CD1c-positive myeloid dendritic cell (primary cell): ENCODE data around the gene PPP1R15A.
"Not testable (repeated sequence)": the region's sequence is repeated elsewhere in the genome, so short reads cannot be mapped to it uniquely, and the experiment has no call there.

Experiments
- DNase-seq: peaks from one replicate; pipeline ENCODE4 v3.0.0-alpha.2; 2016; ENCODE audit errors: extremely low spot score

Gene PPP1R15A

GRCh38 chr19:48859711-48860572 lies 12.3 kb upstream of the PPP1R15A start:
- peak; percentile 64 for DNase-seq

DNA sequence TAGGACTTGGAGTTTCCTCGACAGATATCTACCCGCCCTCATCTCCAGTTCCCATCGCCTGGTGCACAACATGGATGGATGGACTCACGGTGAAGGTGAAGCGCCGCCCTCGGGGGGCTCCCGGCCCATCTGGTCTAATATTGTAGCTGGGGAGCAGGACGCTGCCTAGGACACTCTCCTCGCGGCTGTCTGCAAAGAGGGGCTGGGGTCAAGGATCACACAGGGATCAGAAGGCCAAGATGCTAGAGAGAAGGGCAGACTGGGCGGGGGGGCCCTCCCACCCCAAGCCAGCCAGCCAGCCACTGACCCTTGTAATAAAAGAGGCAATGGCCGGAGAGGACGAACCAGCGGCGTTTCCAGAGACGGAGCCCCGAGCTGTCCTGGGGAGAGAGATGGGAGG lies 10.9 kb upstream of the PPP1R15A start:
- no peak for DNase-seq

- no peak for DNase-seq
These were observed 9.4 kb upstream of the PPP1R15A start for GRCh38 chr19:48862827-48863226.

- DNase-seq = no peak
These were observed 5.5 kb upstream of the PPP1R15A start for GRCh38 chr19:48866692-48867091.

DNA sequence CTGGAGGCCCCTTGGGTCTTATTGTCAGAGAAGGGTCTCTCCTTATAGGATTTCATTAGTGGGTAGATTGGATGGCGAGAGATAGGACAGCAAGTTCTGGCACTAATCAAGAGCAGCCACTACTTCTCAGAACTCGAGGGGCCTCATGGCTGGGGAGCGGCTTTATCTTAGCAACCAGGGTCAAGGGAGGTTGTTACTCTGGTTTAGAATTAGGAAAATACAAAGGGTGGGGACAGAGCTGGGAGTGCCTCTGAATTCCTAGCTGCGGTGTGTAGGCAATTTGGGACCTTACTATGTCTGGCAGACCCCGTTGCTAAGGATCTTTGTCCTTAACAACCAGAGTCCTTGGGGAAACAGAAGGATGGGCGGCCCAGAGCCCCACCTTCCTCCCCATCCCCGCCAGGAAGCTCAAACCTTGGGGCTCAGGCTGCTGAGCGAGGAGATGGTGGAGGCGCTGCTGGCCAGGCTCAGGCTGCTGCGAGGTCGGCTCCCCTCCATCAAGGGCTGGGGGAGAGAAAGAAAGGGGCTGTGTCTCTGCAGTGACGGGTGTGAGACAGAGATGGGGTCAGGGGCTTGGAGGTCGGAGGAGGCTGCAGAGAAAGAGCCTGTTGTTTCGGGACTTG lies 5.0 kb upstream of the PPP1R15A start:
- DNase-seq = no peak

DNA sequence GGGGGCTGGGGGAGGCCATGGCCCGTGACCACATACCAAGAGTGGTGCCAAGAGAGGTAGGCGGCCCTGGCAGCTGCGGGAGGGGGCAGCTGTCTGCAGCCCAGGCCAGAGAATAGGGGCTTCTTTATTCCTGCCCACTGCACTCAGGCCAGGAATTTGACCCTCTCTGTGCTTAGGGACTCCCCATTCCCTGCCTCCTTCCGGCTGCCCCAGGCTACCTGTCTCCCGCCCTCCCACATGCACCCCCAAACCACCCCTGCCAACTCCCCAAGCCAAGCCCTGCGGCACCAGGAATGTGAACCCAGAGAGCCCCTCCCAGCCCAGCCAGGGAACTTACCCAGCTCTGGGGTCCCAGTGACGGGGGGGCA lies 4.5 kb upstream of the PPP1R15A start:
- no peak for DNase-seq

DNA sequence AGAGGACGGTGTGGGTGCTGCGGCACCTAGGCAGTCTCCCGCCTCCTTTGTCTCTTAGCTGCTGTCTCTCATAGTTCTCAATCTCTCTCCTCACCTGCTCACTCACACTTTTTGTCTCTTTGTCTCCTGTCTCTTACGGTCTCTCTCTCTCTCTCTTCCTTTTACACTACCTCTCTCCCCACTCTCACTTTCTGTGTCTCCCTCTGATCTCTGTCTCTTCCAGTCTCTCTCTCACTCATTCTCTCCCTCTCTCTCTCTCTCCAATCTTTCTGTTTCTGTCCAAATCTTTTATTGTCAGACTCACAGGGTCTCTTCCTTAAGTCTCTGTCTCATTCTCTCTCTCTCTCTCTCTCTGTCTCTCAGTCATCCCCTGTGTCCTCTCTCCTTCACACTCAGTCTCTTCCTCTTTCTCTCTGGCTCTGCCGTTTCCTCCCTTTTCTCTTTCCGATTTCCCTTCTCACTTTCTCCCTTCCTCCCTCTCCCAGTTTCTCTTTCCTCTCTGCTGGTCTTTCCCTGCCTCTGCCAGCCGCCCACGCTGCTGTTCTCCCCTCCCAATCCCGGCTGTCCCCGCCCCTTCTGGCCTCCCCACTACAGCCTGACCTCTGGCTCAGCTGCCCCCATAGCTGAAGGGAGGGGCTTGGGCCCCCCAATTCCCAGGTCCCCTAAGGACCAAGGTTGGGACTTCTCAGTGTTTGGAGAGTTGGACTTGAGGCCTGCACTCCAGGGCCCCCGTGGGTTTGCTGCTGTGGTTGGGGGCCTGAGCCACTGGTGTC lies 3.9 kb upstream of the PPP1R15A start, which contains the start of gene PLEKHA4:
Gene PLEKHA4, minus strand, starts transcription at position 504 of the 773 bp plus-strand sequence. CDS start 997 bp downstream, outside the sequence.
- no peak for DNase-seq

GRCh38 chr19:48870048-48870447 lies 2.2 kb upstream of the PPP1R15A start:
- DNase-seq = peak; percentile 23

DNA sequence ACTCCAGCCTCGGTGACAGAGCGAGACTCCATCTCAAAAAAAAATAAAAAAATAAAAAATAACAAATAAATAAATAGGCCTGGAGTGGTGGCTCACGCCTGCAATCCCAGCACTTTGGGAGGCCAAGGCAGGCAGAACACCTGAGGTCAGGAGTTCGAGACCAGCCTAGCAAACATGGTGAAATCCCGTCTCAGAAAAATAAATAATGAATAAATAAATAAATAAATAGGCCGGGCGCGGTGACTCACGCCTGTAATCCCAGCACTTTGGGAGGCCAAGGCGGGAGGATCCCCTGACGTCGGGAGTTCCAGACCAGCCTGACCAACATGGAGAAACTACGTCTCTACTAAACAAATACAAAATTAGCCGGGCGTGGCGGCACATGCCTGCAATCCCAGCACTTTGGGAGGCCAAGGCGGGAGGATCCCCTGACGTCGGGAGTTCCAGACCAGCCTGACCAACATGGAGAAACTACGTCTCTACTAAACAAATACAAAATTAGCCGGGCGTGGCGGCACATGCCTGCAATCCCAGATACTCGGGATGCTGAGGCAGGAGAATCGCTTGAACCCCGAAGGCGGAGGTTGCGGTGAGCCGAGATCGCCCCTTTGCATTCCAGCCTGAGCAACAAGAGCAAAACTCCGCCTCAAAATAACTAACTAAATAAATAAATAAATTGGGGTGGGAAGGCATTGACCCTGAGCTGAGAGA lies 595 bp upstream of the PPP1R15A start:
- not testable (repeated sequence) for DNase-seq

DNA sequence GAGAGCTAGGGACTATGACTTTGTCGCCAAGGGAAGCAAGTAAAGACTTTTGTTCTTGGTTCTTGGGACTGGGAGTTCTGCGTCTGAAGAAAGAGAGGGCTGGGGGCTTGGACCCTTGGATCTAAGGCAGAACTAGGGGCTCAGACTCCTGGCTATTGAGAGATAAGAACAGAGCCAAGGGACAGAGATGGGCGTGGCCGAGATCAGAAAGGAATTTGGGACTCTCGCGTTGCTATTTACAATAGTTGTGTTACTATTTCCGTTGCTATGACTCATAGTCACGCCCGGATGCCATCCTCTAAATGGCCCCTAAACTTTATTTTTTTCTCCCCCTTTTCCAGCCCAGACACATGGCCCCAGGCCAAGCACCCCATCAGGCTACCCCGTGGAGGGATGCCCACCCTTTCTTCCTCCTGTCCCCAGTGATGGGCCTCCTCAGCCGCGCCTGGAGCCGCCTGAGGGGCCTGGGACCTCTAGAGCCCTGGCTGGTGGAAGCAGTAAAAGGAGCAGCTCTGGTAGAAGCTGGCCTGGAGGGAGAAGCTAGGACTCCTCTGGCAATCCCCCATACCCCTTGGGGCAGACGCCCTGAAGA lies 759 bp downstream of the PPP1R15A start:
- peak; percentile 93 for DNase-seq

GRCh38 chr19:48873476-48874302 lies 1.5 kb downstream of the PPP1R15A start:
- DNase-seq = peak; percentile 43

DNA sequence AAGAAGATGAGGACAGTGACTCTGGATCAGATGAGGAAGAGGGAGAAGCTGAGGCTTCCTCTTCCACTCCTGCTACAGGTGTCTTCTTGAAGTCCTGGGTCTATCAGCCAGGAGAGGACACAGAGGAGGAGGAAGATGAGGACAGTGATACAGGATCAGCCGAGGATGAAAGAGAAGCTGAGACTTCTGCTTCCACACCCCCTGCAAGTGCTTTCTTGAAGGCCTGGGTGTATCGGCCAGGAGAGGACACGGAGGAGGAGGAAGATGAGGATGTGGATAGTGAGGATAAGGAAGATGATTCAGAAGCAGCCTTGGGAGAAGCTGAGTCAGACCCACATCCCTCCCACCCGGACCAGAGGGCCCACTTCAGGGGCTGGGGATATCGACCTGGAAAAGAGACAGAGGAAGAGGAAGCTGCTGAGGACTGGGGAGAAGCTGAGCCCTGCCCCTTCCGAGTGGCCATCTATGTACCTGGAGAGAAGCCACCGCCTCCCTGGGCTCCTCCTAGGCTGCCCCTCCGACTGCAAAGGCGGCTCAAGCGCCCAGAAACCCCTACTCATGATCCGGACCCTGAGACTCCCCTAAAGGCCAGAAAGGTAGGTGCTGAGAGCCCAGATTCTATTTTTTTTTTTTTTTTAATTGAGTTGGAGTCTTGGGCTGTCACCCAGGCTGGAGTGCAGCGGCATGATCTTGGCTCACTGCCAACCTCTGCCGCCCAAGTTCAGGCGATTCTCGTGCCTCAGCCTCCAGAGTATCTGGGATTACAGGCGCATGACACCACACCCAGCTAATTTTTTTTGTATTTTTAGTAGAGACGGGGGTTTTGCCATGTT lies 2.3 kb downstream of the PPP1R15A start:
- peak; percentile 89 for DNase-seq

GRCh38 chr19:48876043-48876981 lies 4.1 kb downstream of the PPP1R15A start:
- peak; percentile 47 for DNase-seq

DNA sequence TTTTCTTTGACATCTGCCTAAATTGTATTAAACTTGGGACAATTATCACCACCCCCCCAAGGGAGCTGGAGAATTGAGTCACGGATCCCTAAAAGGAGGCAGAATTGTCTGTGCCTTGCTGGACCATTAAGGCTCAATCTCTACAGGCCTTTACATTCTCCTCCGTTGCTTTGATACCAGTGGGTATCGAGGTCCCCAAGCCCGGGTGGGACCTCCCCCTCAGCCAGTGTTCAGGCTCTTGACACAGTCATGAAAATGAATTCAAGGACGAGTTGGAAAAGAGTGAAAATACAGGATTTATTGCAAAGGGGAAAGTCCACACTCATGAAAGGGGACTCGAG lies 5.6 kb downstream of the PPP1R15A start:
- peak; percentile 24 for DNase-seq

- peak; percentile 88 for DNase-seq
These were observed 6.2 kb downstream of the PPP1R15A start for GRCh38 chr19:48878196-48879024.

DNA sequence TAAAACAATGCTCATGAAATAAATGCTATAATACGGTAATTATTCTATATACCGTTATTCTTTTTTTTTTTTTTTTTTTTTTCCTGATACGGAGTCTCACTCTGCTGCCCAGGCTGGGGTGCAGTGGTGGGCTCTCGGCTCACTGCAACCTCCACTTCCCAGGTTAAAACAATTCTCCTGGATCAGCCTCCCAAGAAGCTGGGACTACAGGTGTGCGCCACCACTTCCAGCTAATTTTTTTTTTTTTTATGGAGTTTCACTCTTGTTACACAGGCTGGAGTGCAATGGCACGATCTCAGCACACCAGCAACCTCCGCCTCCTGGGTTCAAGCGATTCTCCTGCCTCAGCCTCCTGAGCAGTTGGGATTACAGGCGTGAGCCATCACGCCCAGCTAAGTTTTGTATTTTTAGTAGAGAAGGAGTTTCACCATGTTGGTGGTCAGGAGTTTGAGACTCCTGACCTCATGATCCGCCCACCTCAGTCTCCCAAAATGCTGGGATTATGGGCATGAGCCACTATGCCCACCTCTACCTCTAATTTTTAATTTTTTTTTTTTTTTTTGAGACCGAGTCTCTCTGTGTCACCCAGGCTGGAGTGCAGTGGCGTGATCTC lies 6.9 kb downstream of the PPP1R15A start:
- no peak for DNase-seq

DNA sequence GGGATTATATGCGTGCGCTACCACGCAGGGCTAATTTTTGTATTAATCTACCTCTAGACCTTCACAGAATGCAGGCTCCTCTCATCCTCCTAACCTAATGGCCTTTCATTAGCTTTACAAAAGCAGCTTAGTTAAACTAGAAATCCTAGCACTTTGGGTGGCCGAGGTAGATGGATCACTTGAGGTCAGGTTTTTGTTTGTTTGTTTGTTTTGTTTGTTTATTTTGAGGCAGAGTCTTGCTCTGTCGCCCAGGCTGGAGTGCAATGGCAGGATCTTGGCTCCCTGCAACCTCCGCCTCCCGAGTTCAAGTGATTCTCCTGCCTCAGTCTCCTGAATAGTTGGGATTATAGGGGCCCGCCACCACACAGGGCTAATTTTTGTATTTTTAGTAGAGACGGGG lies 7.5 kb downstream of the PPP1R15A start:
- not testable (repeated sequence) for DNase-seq
